Activated CD8-positive, alpha-beta T cell treated with anti-CD3 and anti-CD28 coated beads for 36 hours (primary cell): ENCODE results near the gene ABCA13. TPM values are rescaled to one million over a fixed set of nuclear protein-coding genes. Genes with fewer than 3 reads are reported as not detected.
"Not testable (repeated sequence)": the region's sequence is repeated elsewhere in the genome, so short reads cannot be mapped to it uniquely, and the experiment has no call there.

Experiments used
- ATAC-seq: fragments of 200-7000 bp; cut with Tn5 transposase; one replicate; pipeline ENCODE4 v1.10.0; 2021; ENCODE audit warnings: mild to moderate bottlenecking, moderate library complexity
- CTCF ChIA-PET: fragments of 350-600 bp; sonication (Branson Sonifier 250); formaldehyde crosslinking; loops from one replicate; lab custom pipeline; 2021; ENCODE audit warnings: antibody characterized with exemption; lab: Charles Lee
- POLR2A ChIA-PET: fragments of 350-600 bp; sonication (Branson Sonifier 250); formaldehyde crosslinking; loops from one replicate; lab custom pipeline; 2021; ENCODE audit warnings: antibody characterized with exemption; lab: Charles Lee
- DNase-seq: peaks from one replicate; pipeline ENCODE4 v3.0.0-alpha.2; 2020
- H3K27ac Mint-ChIP-seq: one replicate; pipeline ENCODE4 v1.8.0; 2021; ENCODE audit warnings: mild to moderate bottlenecking, mixed read lengths
- H3K27me3 Mint-ChIP-seq: one replicate; pipeline ENCODE4 v1.8.0; 2021; ENCODE audit warnings: mixed read lengths
- H3K36me3 Mint-ChIP-seq: one replicate; pipeline ENCODE4 v1.8.0; 2021; ENCODE audit warnings: low read depth, mixed read lengths
- H3K4me1 Mint-ChIP-seq: one replicate; pipeline ENCODE4 v1.8.0; 2021; ENCODE audit warnings: low read depth, mixed read lengths
- H3K4me3 Mint-ChIP-seq: one replicate; pipeline ENCODE4 v1.8.0; 2021; ENCODE audit warnings: mild to moderate bottlenecking, moderate library complexity, mixed read lengths
- H3K9me3 Mint-ChIP-seq: one replicate; pipeline ENCODE4 v1.8.0; 2021; ENCODE audit warnings: mixed read lengths
- CTCF ChIP-seq: fragments of 200-600 bp; IDR thresholded peaks from one replicate; pipeline ENCODE4 v1.8.0; 2022; ENCODE audit warnings: antibody characterized with exemption, mild to moderate bottlenecking
- intact Hi-C: fragments of 100-400 bp; cut with micrococcal nuclease; formaldehyde crosslinking; loops from one replicate; pipeline ENCODE4 v1.10.0; 2022
- total RNA-seq, 2 experiments: library from RNA; stranded (reverse); gene quantifications; one replicate each; pipeline ENCODE4 v1.2.3, GENCODE V29; 2021

The ABCA13 gene
- total RNA-seq, 2 experiments from 2014 or later: not detected

- ATAC-seq (no peak), DNase-seq (no peak)
- TF ChIP-seq CTCF: no peak
- peaks cover 2% of the 10 kb centered on the region for H3K27me3 Mint-ChIP-seq
- no peaks in the 10 kb centered on the region for H3K36me3 Mint-ChIP-seq
- ChIA-PET CTCF (no interaction called here), POLR2A (no interaction called here)
- H3K4me3 Mint-ChIP-seq: no peak overlapping the region
- H3K4me1 Mint-ChIP-seq: no peaks in the 10 kb centered on the region
- no peaks in the 10 kb centered on the region for H3K9me3 Mint-ChIP-seq
- intact Hi-C loops: no loop called here
- H3K27ac Mint-ChIP-seq: no peak overlapping the region
Observed at GRCh38 chr7:48192996-48193395, 21.7 kb downstream of the ABCA13 start.

GRCh38 chr7:48193421-48193820 lies 22.2 kb downstream of the ABCA13 start:
- ATAC-seq (no peak), DNase-seq (no peak)
- no peaks in the 10 kb centered on the region for H3K36me3 Mint-ChIP-seq
- H3K27ac Mint-ChIP-seq: no peak overlapping the region
- H3K9me3 Mint-ChIP-seq: no peaks in the 10 kb centered on the region
- no peak for TF ChIP-seq CTCF
- POLR2A ChIA-PET: no interaction called here
- H3K4me3 Mint-ChIP-seq: no peak overlapping the region
- H3K4me1 Mint-ChIP-seq: no peaks in the 10 kb centered on the region
- CTCF ChIA-PET: no interaction called here
- intact Hi-C loops: no loop called here
- H3K27me3 Mint-ChIP-seq: peaks cover 2% of the 10 kb centered on the region

GRCh38 chr7:48200946-48201589 lies 29.8 kb downstream of the ABCA13 start:
- H3K27me3 Mint-ChIP-seq, POLR2A ChIA-PET, H3K4me3 Mint-ChIP-seq, intact Hi-C loops, H3K9me3 Mint-ChIP-seq, ATAC-seq, H3K27ac Mint-ChIP-seq, CTCF ChIA-PET, DNase-seq, H3K4me1 Mint-ChIP-seq, H3K36me3 Mint-ChIP-seq: not testable (repeated sequence)

- H3K4me1 Mint-ChIP-seq, H3K27me3 Mint-ChIP-seq, POLR2A ChIA-PET, H3K9me3 Mint-ChIP-seq, CTCF ChIA-PET, H3K4me3 Mint-ChIP-seq, H3K36me3 Mint-ChIP-seq, intact Hi-C loops, ATAC-seq, DNase-seq, H3K27ac Mint-ChIP-seq: not testable (repeated sequence)
Observed at GRCh38 chr7:48202916-48203315, 31.7 kb downstream of the ABCA13 start.

- Mint-ChIP-seq H3K9me3 (no peaks in the 10 kb centered on the region), H3K4me1 (no peaks in the 10 kb centered on the region), H3K27ac (no peak overlapping the region), H3K27me3 (peaks cover 4% of the 10 kb centered on the region), H3K36me3 (no peaks in the 10 kb centered on the region), H3K4me3 (no peak overlapping the region)
- ChIA-PET POLR2A (no interaction called here), CTCF (no interaction called here)
- ATAC-seq (no peak), DNase-seq (no peak)
- intact Hi-C loops: no loop called here
- no peak for TF ChIP-seq CTCF
Observed at GRCh38 chr7:48207155-48207675, 36.0 kb downstream of the ABCA13 start.

- Mint-ChIP-seq H3K27me3 (peaks cover 6% of the 10 kb centered on the region), H3K4me1 (no peaks in the 10 kb centered on the region), H3K4me3 (no peak overlapping the region), H3K9me3 (no peaks in the 10 kb centered on the region), H3K27ac (no peak overlapping the region), H3K36me3 (no peaks in the 10 kb centered on the region)
- DNase-seq (no peak), ATAC-seq (no peak)
- ChIA-PET CTCF (no interaction called here), POLR2A (no interaction called here)
- intact Hi-C loops: no loop called here
- TF ChIP-seq CTCF: no peak
Observed at GRCh38 chr7:48209004-48209600, 37.8 kb downstream of the ABCA13 start.
